Activated CD8-positive, alpha-beta T cell treated with anti-CD3 and anti-CD28 coated beads for 36 hours (primary cell): Measurements from ENCODE around the gene TOX3. TPM values are rescaled to one million over a fixed set of nuclear protein-coding genes. Genes with fewer than 3 reads are reported as not detected.

Experiments used
- ATAC-seq: fragments of 200-7000 bp; cut with Tn5 transposase; one replicate; pipeline ENCODE4 v1.10.0; 2021; ENCODE audit warnings: mild to moderate bottlenecking, moderate library complexity
- CTCF ChIA-PET: fragments of 350-600 bp; sonication (Branson Sonifier 250); formaldehyde crosslinking; loops from one replicate; lab custom pipeline; 2021; ENCODE audit warnings: antibody characterized with exemption; lab: Charles Lee
- POLR2A ChIA-PET: fragments of 350-600 bp; sonication (Branson Sonifier 250); formaldehyde crosslinking; loops from one replicate; lab custom pipeline; 2021; ENCODE audit warnings: antibody characterized with exemption; lab: Charles Lee
- DNase-seq: peaks from one replicate; pipeline ENCODE4 v3.0.0-alpha.2; 2020
- H3K27ac Mint-ChIP-seq: one replicate; pipeline ENCODE4 v1.8.0; 2021; ENCODE audit warnings: mild to moderate bottlenecking, mixed read lengths
- H3K27me3 Mint-ChIP-seq: one replicate; pipeline ENCODE4 v1.8.0; 2021; ENCODE audit warnings: mixed read lengths
- H3K36me3 Mint-ChIP-seq: one replicate; pipeline ENCODE4 v1.8.0; 2021; ENCODE audit warnings: low read depth, mixed read lengths
- H3K4me1 Mint-ChIP-seq: one replicate; pipeline ENCODE4 v1.8.0; 2021; ENCODE audit warnings: low read depth, mixed read lengths
- H3K4me3 Mint-ChIP-seq: one replicate; pipeline ENCODE4 v1.8.0; 2021; ENCODE audit warnings: mild to moderate bottlenecking, moderate library complexity, mixed read lengths
- H3K9me3 Mint-ChIP-seq: one replicate; pipeline ENCODE4 v1.8.0; 2021; ENCODE audit warnings: mixed read lengths
- intact Hi-C: fragments of 100-400 bp; cut with micrococcal nuclease; formaldehyde crosslinking; loops from one replicate; pipeline ENCODE4 v1.10.0; 2022
- total RNA-seq, 2 experiments: library from RNA; stranded (reverse); gene quantifications; one replicate each; pipeline ENCODE4 v1.2.3, GENCODE V29; 2021
- TF ChIP-seq, protein P1 (sequence below): fragments of 200-600 bp; IDR thresholded peaks from one replicate; pipeline ENCODE4 v1.8.0; 2022; ENCODE audit warnings: antibody characterized with exemption, mild to moderate bottlenecking

TOX3 gene
- total RNA-seq, 2 experiments from 2014 or later: not detected

DNA sequence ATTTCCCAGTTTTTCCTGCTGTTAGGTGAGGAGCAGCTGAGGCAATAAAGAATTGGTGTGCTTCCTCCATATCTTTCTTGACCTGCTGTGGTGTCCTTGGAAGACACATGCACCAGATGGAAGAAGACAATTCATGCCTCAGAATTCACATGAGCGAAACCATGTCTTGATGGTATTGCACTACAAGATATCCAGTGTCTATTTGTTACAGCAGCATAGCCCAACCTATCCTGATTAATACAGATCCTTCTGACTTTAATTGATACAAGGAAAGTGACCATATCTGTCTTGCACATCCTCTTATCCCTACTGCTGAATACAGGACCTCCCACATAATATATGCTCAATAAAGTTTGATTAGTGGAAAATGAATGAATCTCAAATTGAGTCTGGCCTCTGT is 9.1 kb upstream of the TOX3 start:
- ATAC-seq (no peak), DNase-seq (no peak)
- TF ChIP-seq, protein P1, sequence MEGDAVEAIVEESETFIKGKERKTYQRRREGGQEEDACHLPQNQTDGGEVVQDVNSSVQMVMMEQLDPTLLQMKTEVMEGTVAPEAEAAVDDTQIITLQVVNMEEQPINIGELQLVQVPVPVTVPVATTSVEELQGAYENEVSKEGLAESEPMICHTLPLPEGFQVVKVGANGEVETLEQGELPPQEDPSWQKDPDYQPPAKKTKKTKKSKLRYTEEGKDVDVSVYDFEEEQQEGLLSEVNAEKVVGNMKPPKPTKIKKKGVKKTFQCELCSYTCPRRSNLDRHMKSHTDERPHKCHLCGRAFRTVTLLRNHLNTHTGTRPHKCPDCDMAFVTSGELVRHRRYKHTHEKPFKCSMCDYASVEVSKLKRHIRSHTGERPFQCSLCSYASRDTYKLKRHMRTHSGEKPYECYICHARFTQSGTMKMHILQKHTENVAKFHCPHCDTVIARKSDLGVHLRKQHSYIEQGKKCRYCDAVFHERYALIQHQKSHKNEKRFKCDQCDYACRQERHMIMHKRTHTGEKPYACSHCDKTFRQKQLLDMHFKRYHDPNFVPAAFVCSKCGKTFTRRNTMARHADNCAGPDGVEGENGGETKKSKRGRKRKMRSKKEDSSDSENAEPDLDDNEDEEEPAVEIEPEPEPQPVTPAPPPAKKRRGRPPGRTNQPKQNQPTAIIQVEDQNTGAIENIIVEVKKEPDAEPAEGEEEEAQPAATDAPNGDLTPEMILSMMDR: no peak
- intact Hi-C loops: no loop called here
- POLR2A ChIA-PET: no interaction called here
- no peak overlapping the region for H3K4me3 Mint-ChIP-seq
- CTCF ChIA-PET: no interaction called here
- H3K9me3 Mint-ChIP-seq: no peaks in the 10 kb centered on the region
- H3K4me1 Mint-ChIP-seq: no peaks in the 10 kb centered on the region
- H3K27ac Mint-ChIP-seq: no peak overlapping the region
- no peaks in the 10 kb centered on the region for H3K36me3 Mint-ChIP-seq
- no peaks in the 10 kb centered on the region for H3K27me3 Mint-ChIP-seq

DNA sequence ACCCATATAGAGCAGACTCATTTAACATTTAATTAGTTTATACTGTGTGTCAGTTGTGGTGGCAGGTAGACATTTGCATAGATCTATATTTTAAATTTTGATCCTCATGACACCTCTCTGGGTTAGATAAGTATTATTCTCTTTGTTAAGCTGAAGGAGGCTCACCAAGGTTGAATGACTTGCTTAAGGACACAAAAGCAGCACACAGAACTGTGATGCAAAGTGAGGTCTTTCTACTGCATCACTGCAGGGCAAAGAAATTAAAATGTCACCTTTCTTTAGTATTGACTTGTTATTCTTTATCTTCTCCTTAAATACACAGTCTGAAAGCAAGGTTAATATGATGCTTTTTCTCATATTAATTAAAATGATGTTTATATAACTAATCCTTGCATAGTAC is 8.6 kb upstream of the TOX3 start:
- no peak overlapping the region for H3K4me3 Mint-ChIP-seq
- H3K27me3 Mint-ChIP-seq: no peaks in the 10 kb centered on the region
- no peak for DNase-seq
- intact Hi-C loops: no loop called here
- no peaks in the 10 kb centered on the region for H3K4me1 Mint-ChIP-seq
- TF ChIP-seq, protein P1: no peak
- no peaks in the 10 kb centered on the region for H3K9me3 Mint-ChIP-seq
- CTCF ChIA-PET: no interaction called here
- no peak for ATAC-seq
- H3K36me3 Mint-ChIP-seq: no peaks in the 10 kb centered on the region
- POLR2A ChIA-PET: no interaction called here
- H3K27ac Mint-ChIP-seq: no peak overlapping the region

DNA sequence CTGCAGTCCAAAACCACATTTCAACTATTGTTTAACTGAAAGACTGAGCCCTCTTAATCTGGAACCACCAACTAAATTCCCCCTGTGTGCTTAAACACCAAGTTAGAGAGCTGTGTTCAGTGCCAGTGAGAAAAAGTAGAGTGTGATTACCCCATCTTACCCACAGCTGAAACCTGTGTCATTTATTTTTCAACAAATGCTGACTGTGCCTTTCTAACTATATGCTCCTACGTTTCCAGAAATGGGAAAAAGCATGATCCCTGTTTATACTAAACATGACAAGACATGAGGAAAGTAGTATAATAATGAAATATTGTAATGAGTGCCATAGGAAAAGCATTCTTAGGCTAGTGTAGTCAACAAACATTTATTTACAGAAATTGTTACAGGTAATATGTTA is 7.4 kb upstream of the TOX3 start:
- DNase-seq: no peak
- no peaks in the 10 kb centered on the region for H3K36me3 Mint-ChIP-seq
- H3K9me3 Mint-ChIP-seq: no peaks in the 10 kb centered on the region
- H3K4me1 Mint-ChIP-seq: no peaks in the 10 kb centered on the region
- ATAC-seq: no peak
- no peaks in the 10 kb centered on the region for H3K27me3 Mint-ChIP-seq
- ChIA-PET CTCF (no interaction called here), POLR2A (no interaction called here)
- H3K4me3 Mint-ChIP-seq: no peak overlapping the region
- H3K27ac Mint-ChIP-seq: no peak overlapping the region
- intact Hi-C loops: no loop called here
- TF ChIP-seq, protein P1: no peak

DNA sequence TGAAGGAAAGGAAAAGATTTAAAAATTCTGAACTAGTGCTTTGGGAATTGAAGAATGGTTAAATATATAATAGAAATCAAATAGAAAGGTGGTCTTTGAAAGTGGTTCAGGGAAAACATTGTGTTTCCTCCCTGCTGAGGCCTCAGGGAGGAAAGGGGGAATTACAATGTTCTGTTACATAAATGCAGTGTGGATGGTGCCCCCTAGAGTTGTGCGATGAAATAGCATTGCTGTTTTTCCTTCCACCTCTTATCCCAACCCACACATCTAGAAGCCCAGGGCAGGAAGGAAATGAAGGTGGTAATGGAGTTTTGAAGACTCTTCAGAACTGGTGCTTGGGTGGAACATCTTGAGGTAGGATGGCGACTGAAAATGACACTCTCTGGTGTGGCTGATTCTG is 6.4 kb upstream of the TOX3 start:
- ATAC-seq: no peak
- no peak for DNase-seq
- no peaks in the 10 kb centered on the region for H3K4me1 Mint-ChIP-seq
- TF ChIP-seq, protein P1: no peak
- no peak overlapping the region for H3K27ac Mint-ChIP-seq
- intact Hi-C loops: no loop called here
- H3K4me3 Mint-ChIP-seq: no peak overlapping the region
- no peaks in the 10 kb centered on the region for H3K36me3 Mint-ChIP-seq
- CTCF ChIA-PET: no interaction called here
- POLR2A ChIA-PET: no interaction called here
- peaks cover 7% of the 10 kb centered on the region for H3K27me3 Mint-ChIP-seq
- no peaks in the 10 kb centered on the region for H3K9me3 Mint-ChIP-seq

DNA sequence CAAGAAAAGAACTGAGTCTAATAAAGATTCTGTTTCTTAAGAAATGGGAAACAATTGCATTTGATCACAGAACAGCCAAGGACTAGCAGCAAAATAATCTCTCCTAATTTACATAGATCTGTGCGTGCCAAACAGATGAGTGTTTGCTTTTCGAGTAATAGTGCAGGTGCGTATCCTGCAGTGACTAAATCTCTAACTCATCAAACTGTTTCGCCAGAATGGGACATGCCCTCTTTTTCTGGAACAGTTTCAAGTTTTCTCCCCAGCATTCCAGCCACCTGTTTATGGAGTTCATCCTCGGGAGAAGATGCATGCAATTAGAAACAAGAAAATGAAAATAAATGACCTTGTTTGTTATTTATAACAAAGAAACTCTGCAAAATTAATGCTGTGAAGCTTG is 5.7 kb upstream of the TOX3 start:
- ChIA-PET POLR2A (no interaction called here), CTCF (no interaction called here)
- no peak for DNase-seq
- no peaks in the 10 kb centered on the region for H3K36me3 Mint-ChIP-seq
- H3K9me3 Mint-ChIP-seq: no peaks in the 10 kb centered on the region
- TF ChIP-seq, protein P1: no peak
- H3K4me1 Mint-ChIP-seq: peaks cover 1% of the 10 kb centered on the region
- no peak for ATAC-seq
- H3K4me3 Mint-ChIP-seq: no peak overlapping the region
- no peak overlapping the region for H3K27ac Mint-ChIP-seq
- peaks cover 14% of the 10 kb centered on the region for H3K27me3 Mint-ChIP-seq
- intact Hi-C loops: no loop called here
